ENCODE data around the gene SLC9A6.

Gene SLC9A6

GRCh38 chrX:136034668-136035067, 49.4 kb downstream of the SLC9A6 start (continued):
- TF ChIP-seq CSRNP3 (CRISPR knock-in tag; IDR thresholded peaks at IDR 0.05) (no peak), ISL1 (CRISPR knock-in tag; IDR thresholded peaks at IDR 0.05) (peak; percentile 99), ZFP30 (CRISPR knock-in tag; IDR thresholded peaks at IDR 0.05) (no peak), BACH2 (CRISPR knock-in tag; IDR thresholded peaks at IDR 0.05; ENCODE audit: borderline replicate concordance) (no peak), ZNF70 (CRISPR knock-in tag; IDR thresholded peaks at IDR 0.05) (no peak), PATZ1 (CRISPR knock-in tag; IDR thresholded peaks at IDR 0.05; ENCODE audit: borderline replicate concordance) (no peak)

- no peak for ATAC-seq
- TF ChIP-seq ZC3H10 (CRISPR knock-in tag; IDR thresholded peaks at IDR 0.05) (no peak), POU6F1 (CRISPR knock-in tag; IDR thresholded peaks at IDR 0.05; ENCODE audit: borderline replicate concordance, low read depth) (no peak), ZNF70 (CRISPR knock-in tag; IDR thresholded peaks at IDR 0.05) (no peak), ESRRG (CRISPR knock-in tag; IDR thresholded peaks at IDR 0.05) (no peak), ZNF565 (CRISPR knock-in tag; conservative IDR thresholded peaks at IDR 0.05; ENCODE audit: low read depth) (no peak), TCF4 (CRISPR knock-in tag; IDR thresholded peaks at IDR 0.05; ENCODE audit: borderline replicate concordance) (no peak), ZFP30 (CRISPR knock-in tag; IDR thresholded peaks at IDR 0.05) (no peak), GLIS3 (CRISPR knock-in tag; IDR thresholded peaks at IDR 0.05) (no peak)
These were observed 50.4 kb downstream of the SLC9A6 start for GRCh38 chrX:136035663-136036062.

- no peak for ATAC-seq
- TF ChIP-seq CSRNP3 (CRISPR knock-in tag; IDR thresholded peaks at IDR 0.05) (no peak), PATZ1 (CRISPR knock-in tag; IDR thresholded peaks at IDR 0.05; ENCODE audit: borderline replicate concordance) (no peak), TOX (CRISPR knock-in tag; IDR thresholded peaks at IDR 0.05; ENCODE audit: borderline replicate concordance) (no peak), GLIS3 (CRISPR knock-in tag; IDR thresholded peaks at IDR 0.05) (no peak), RARB (CRISPR knock-in tag; IDR thresholded peaks at IDR 0.05) (no peak), ZNF8 (CRISPR knock-in tag; IDR thresholded peaks at IDR 0.05) (no peak)
These were observed 54.2 kb downstream of the SLC9A6 start for GRCh38 chrX:136039485-136039884.

GRCh38 chrX:136039968-136040367, 54.7 kb downstream of the SLC9A6 start:
- peak; percentile 44; the same call in 2 of the 3 replicates for ATAC-seq
- TF ChIP-seq ZNF70 (CRISPR knock-in tag; IDR thresholded peaks at IDR 0.05) (no peak), PATZ1 (CRISPR knock-in tag; IDR thresholded peaks at IDR 0.05; ENCODE audit: borderline replicate concordance) (no peak), TSHZ2 (CRISPR knock-in tag; IDR thresholded peaks at IDR 0.05) (no peak), POU6F1 (CRISPR knock-in tag; IDR thresholded peaks at IDR 0.05; ENCODE audit: borderline replicate concordance, low read depth) (no peak), ESRRG (CRISPR knock-in tag; IDR thresholded peaks at IDR 0.05) (no peak), ARNTL (CRISPR knock-in tag; IDR thresholded peaks at IDR 0.05; ENCODE audit: borderline replicate concordance, low read depth) (no peak), RARB (CRISPR knock-in tag; IDR thresholded peaks at IDR 0.05) (no peak), ISL1 (CRISPR knock-in tag; IDR thresholded peaks at IDR 0.05) (no peak), CREB5 (CRISPR knock-in tag; IDR thresholded peaks at IDR 0.05; ENCODE audit: low read depth) (no peak), GLIS3 (CRISPR knock-in tag; IDR thresholded peaks at IDR 0.05) (no peak)

Measured in SK-N-SH treated with all-trans-retinoic acid at 6 μM for 48 hours (cell line).